HCT116 (cell line): ENCODE data around the gene ACKR4. TPM values are rescaled to one million over a fixed set of nuclear protein-coding genes. Genes with fewer than 3 reads are reported as not detected.

Experiments used
- ATAC-seq: fragments of 200-7000 bp; cut with Tn5 transposase; 2 replicates; pipeline ENCODE4 v1.9.1; 2020; ENCODE audit warnings: mild to moderate bottlenecking, moderate library complexity
- BruUV-seq: library from RNA; stranded (reverse); fragments of 400-500 nt; replicated peaks from 2 replicates; lab custom pipeline; 2021; lab: Mats Ljungman, UMichigan
- CTCF ChIA-PET: fragments of 300-600 bp; sonication (Branson Sonifier 250); formaldehyde crosslinking; loops from one replicate; lab custom pipeline; 2021; ENCODE audit warnings: antibody characterized with exemption; lab: Charles Lee
- POLR2A ChIA-PET: fragments of 300-600, 350-600 bp; sonication (Branson Sonifier 250); formaldehyde crosslinking; loops from one replicate; lab custom pipeline; 2021; ENCODE audit warnings: antibody characterized with exemption; lab: Charles Lee
- RAD21 ChIA-PET, 2 experiments: fragments of 300-600 bp; sonication (Branson Sonifier 250); formaldehyde crosslinking; loops; one replicate each; lab custom pipeline; 2023; ENCODE audit warnings: low total read pairs in 2 of 2; ENCODE audit not compliant: uncharacterized antibody in 2 of 2, unreplicated experiment in 2 of 2, low non-redundant PET in 1 of 2; lab: Charles Lee
- DNase-seq: peaks from one replicate; pipeline ENCODE4 v3.0.0-alpha.2; 2010; ENCODE audit warnings: low read depth, low spot score
- H2AFZ ChIP-seq: fragments of 200-600 bp; shearing (Covaris generic), sonication (generic); 2 replicates; pipeline ENCODE4 v1.6.1; 2017; ENCODE audit warnings: low read depth, mixed run types, mixed read lengths, antibody characterized with exemption, low read length; ENCODE audit not compliant: poor library complexity, severe bottlenecking
- H3K27ac ChIP-seq: 2 replicates; pipeline ENCODE4 v1.5.1; 2012; ENCODE audit warnings: low read depth, low read length
- H3K27me3 ChIP-seq: fragments of 200-600 bp; sonication (generic); 2 replicates; pipeline ENCODE4 v1.6.1; 2016; ENCODE audit warnings: mixed run types, low read length, mixed read lengths; ENCODE audit not compliant: insufficient read depth
- H3K36me3 ChIP-seq, 2 experiments: fragments of 200-500 bp in 1 of 2; fragments of 200-600 bp in 1 of 2; sonication (Bioruptor generic) in 1 of 2; sonication (generic) in 1 of 2; 2 replicates each; pipeline versions ENCODE4 v1.5.1 to v1.6.1; 2014 to 2016; ENCODE audit warnings: low read length in 2 of 2, inconsistent platforms in 1 of 2, mixed read lengths in 1 of 2, mixed run types in 1 of 2; ENCODE audit not compliant: insufficient read depth in 2 of 2, control insufficient read depth in 1 of 2
- H3K4me1 ChIP-seq, 2 experiments: fragments of 200-600 bp in 1 of 2; sonication (generic) in 1 of 2; 2 replicates each; pipeline versions ENCODE4 v1.5.1 to v1.6.1; 2012 to 2017; ENCODE audit warnings: low read length in 2 of 2, inconsistent platforms in 1 of 2, mild to moderate bottlenecking in 1 of 2, mixed read lengths in 1 of 2, mixed run types in 1 of 2, moderate library complexity in 1 of 2; ENCODE audit not compliant: insufficient read depth in 2 of 2, control insufficient read depth in 1 of 2
- H3K4me2 ChIP-seq: fragments of 200-600 bp; sonication (generic); 2 replicates; pipeline ENCODE4 v1.6.1; 2017; ENCODE audit warnings: mixed run types, low read length, mixed read lengths
- H3K4me3 ChIP-seq, 2 experiments: fragments of 200-600 bp in 1 of 2; sonication (generic) in 1 of 2; replicated peaks in 1 of 2; 2 replicates each; pipeline ENCODE4 v1.5.1; 2011 to 2016; ENCODE audit warnings: low read length in 2 of 2, control low read depth in 1 of 2, low read depth in 1 of 2, mild to moderate bottlenecking in 1 of 2, mixed read lengths in 1 of 2, mixed run types in 1 of 2
- H3K79me2 ChIP-seq: fragments of 200-600 bp; sonication (generic); 2 replicates; pipeline ENCODE4 v1.6.1; 2017; ENCODE audit warnings: mild to moderate bottlenecking, mixed run types, low read length, moderate library complexity, mixed read lengths; ENCODE audit not compliant: insufficient read depth
- H3K9ac ChIP-seq: fragments of 200-600 bp; sonication (generic); 2 replicates; pipeline ENCODE4 v1.6.1; 2016; ENCODE audit warnings: low read length, mixed read lengths
- H3K9me2 ChIP-seq: fragments of 200-600 bp; sonication (generic), shearing (Covaris generic); 2 replicates; pipeline ENCODE4 v1.6.1; 2017; ENCODE audit warnings: mixed run types, mild to moderate bottlenecking, moderate library complexity; ENCODE audit not compliant: insufficient read depth
- H3K9me3 ChIP-seq, 2 experiments: fragments of 200-500 bp in 1 of 2; fragments of 200-600 bp in 1 of 2; sonication (Bioruptor generic) in 1 of 2; sonication (generic) in 1 of 2; 2 replicates each; pipeline ENCODE4 v1.6.1; 2014 to 2017; ENCODE audit warnings: low read length in 2 of 2, mixed read lengths in 2 of 2, inconsistent platforms in 1 of 2, low read depth in 1 of 2, mild to moderate bottlenecking in 1 of 2, mixed run types in 1 of 2, moderate library complexity in 1 of 2; ENCODE audit not compliant: control insufficient read depth in 1 of 2, insufficient read depth in 1 of 2
- H4K20me1 ChIP-seq: fragments of 200-600 bp; sonication (generic), shearing (Covaris generic); 2 replicates; pipeline ENCODE4 v1.6.1; 2017; ENCODE audit warnings: mixed run types, mild to moderate bottlenecking, moderate library complexity; ENCODE audit not compliant: insufficient read depth
- CBX3 ChIP-seq: IDR thresholded peaks from 2 replicates; pipeline ENCODE4 v1.6.1; 2012; ENCODE audit warnings: low read depth
- EGR1 ChIP-seq: IDR thresholded peaks from 2 replicates; pipeline ENCODE4 v1.6.1; 2012; ENCODE audit warnings: low read depth
- ELF1 ChIP-seq: IDR thresholded peaks from 2 replicates; pipeline ENCODE4 v1.6.1; 2012; ENCODE audit warnings: low read depth, borderline replicate concordance
- EZH2 ChIP-seq: fragments of 200-600 bp; sonication (generic); IDR thresholded peaks from 2 replicates; pipeline ENCODE4 v1.6.1; 2017; ENCODE audit warnings: antibody characterized with exemption, mixed run types
- EZH2phosphoT487 ChIP-seq: fragments of 200-600 bp; IDR thresholded peaks from 2 replicates; pipeline ENCODE4 v1.6.1; 2018; ENCODE audit warnings: antibody characterized with exemption, borderline replicate concordance
- POLR2AphosphoS5 ChIP-seq: IDR thresholded peaks from 2 replicates; pipeline ENCODE4 v1.6.1; 2011; ENCODE audit warnings: mild to moderate bottlenecking, low read depth, low read length, moderate library complexity
- RAD21 ChIP-seq: IDR thresholded peaks from 2 replicates; pipeline ENCODE4 v1.6.1; 2012; ENCODE audit warnings: low read depth, mild to moderate bottlenecking
- SP1 ChIP-seq: IDR thresholded peaks from 2 replicates; pipeline ENCODE4 v1.6.1; 2012; ENCODE audit warnings: low read depth
- TCF7L2 ChIP-seq: IDR thresholded peaks from 2 replicates; pipeline ENCODE4 v1.7.0; 2011; ENCODE audit warnings: borderline replicate concordance, inconsistent platforms; ENCODE audit not compliant: insufficient read depth, insufficient read length; ENCODE audit errors: extremely low read depth
- YY1 ChIP-seq: IDR thresholded peaks from 2 replicates; pipeline ENCODE4 v1.6.1; 2011; ENCODE audit warnings: low read length, low read depth, moderate library complexity, mild to moderate bottlenecking; ENCODE audit not compliant: insufficient replicate concordance; ENCODE audit errors: extremely low read depth
- ZNF274 ChIP-seq: fragments of 200-500 bp; sonication (Bioruptor generic); IDR thresholded peaks from 2 replicates; pipeline ENCODE4 v1.6.1; 2014; ENCODE audit warnings: mild to moderate bottlenecking, low read depth, low read length, inconsistent platforms
- intact Hi-C: fragments of 100-400 bp; cut with micrococcal nuclease; formaldehyde crosslinking; loops from 2 replicates; pipeline ENCODE4 v1.10.0; 2022
- total RNA-seq: library from RNA; stranded (reverse); gene quantifications from one replicate; pipeline ENCODE4 v1.2.1, GENCODE V29; 2021; ENCODE audit not compliant: unreplicated experiment
- TF ChIP-seq, protein P1 (sequence below): IDR thresholded peaks from 2 replicates; pipeline ENCODE4 v1.6.1; 2012
- TF ChIP-seq, protein P2 (sequence below): IDR thresholded peaks from 2 replicates; pipeline ENCODE4 v1.6.1; 2012
- TF ChIP-seq, protein P3 (sequence below), 3 experiments: fragments of 200-600 bp in 1 of 3; sonication (generic) in 1 of 3; IDR thresholded peaks in 2 of 3; conservative IDR thresholded peaks in 1 of 3; 2 replicates each; pipeline ENCODE4 v1.5.1; 2012 to 2017; ENCODE audit warnings: low read depth in 2 of 3, low read length in 2 of 3, antibody characterized with exemption in 1 of 3, borderline replicate concordance in 1 of 3, control low read depth in 1 of 3, mild to moderate bottlenecking in 1 of 3, mixed read lengths in 1 of 3, mixed run types in 1 of 3, moderate library complexity in 1 of 3; ENCODE audit not compliant: insufficient read depth in 1 of 3
- TF ChIP-seq, protein P4 (sequence below): IDR thresholded peaks from 2 replicates; pipeline ENCODE4 v1.6.1; 2011; ENCODE audit warnings: mild to moderate bottlenecking, low read length, moderate library complexity; ENCODE audit not compliant: insufficient replicate concordance; ENCODE audit errors: extremely low read depth

Gene ACKR4
- total RNA-seq, 1 experiment from 2014 or later: 0.12 TPM

DNA sequence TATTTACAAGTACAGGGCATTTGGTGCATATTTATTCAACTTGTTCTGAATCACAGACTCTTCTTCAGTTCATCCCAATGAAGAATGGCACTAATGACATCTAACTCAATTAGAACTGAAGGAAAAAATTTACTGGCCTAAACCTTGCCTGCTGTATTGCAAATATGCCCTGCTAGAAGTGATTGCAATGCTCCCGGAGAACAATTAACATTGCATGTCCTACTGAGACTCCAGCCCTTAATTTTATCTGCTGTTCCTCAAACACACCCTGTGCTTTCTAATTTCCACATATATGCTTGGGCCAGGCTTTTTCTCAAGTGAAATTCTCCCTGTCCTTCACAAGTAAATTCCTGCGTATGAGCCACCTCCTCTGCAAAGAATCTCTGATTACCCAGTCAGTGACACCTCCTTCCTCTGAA, 8.3 kb downstream of the ACKR4 start:
- Histone ChIP-seq H4K20me1 (no peaks in the 10 kb centered on the region), H3K27me3 (no peaks in the 10 kb centered on the region), H3K9ac (no peak overlapping the region), H3K27ac (no peak overlapping the region), H3K9me2 (no peaks in the 10 kb centered on the region), H3K4me1 (no peaks in the 10 kb centered on the region), H2AFZ (no peak overlapping the region), H3K79me2 (no peaks in the 10 kb centered on the region), H3K4me3 (no peak overlapping the region), H3K4me2 (no peak overlapping the region), H3K9me3 (no peaks in the 10 kb centered on the region), H3K36me3 (no peaks in the 10 kb centered on the region)
- TF ChIP-seq TCF7L2: no peak
- no peak for TF ChIP-seq EZH2phosphoT487
- TF ChIP-seq, protein P1, sequence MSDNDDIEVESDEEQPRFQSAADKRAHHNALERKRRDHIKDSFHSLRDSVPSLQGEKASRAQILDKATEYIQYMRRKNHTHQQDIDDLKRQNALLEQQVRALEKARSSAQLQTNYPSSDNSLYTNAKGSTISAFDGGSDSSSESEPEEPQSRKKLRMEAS: no peak
- no peak for TF ChIP-seq POLR2AphosphoS5
- TF ChIP-seq, protein P2, sequence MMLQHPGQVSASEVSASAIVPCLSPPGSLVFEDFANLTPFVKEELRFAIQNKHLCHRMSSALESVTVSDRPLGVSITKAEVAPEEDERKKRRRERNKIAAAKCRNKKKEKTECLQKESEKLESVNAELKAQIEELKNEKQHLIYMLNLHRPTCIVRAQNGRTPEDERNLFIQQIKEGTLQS: no peak
- no peak for TF ChIP-seq CBX3
- no peak for TF ChIP-seq SP1
- no peak for TF ChIP-seq EZH2
- no peak for TF ChIP-seq EGR1
- no peak for TF ChIP-seq ZNF274
- TF ChIP-seq, protein P3, sequence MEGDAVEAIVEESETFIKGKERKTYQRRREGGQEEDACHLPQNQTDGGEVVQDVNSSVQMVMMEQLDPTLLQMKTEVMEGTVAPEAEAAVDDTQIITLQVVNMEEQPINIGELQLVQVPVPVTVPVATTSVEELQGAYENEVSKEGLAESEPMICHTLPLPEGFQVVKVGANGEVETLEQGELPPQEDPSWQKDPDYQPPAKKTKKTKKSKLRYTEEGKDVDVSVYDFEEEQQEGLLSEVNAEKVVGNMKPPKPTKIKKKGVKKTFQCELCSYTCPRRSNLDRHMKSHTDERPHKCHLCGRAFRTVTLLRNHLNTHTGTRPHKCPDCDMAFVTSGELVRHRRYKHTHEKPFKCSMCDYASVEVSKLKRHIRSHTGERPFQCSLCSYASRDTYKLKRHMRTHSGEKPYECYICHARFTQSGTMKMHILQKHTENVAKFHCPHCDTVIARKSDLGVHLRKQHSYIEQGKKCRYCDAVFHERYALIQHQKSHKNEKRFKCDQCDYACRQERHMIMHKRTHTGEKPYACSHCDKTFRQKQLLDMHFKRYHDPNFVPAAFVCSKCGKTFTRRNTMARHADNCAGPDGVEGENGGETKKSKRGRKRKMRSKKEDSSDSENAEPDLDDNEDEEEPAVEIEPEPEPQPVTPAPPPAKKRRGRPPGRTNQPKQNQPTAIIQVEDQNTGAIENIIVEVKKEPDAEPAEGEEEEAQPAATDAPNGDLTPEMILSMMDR (IDR thresholded peaks at IDR 0.05 in 2 of 3, conservative IDR thresholded peaks at IDR 0.05 in 1 of 3; ENCODE audit: borderline replicate concordance in 1 of 3, insufficient read depth in 1 of 3, low read depth in 2 of 3, low read length in 2 of 3): no peak
- no peak for TF ChIP-seq ELF1
- TF ChIP-seq, protein P4, sequence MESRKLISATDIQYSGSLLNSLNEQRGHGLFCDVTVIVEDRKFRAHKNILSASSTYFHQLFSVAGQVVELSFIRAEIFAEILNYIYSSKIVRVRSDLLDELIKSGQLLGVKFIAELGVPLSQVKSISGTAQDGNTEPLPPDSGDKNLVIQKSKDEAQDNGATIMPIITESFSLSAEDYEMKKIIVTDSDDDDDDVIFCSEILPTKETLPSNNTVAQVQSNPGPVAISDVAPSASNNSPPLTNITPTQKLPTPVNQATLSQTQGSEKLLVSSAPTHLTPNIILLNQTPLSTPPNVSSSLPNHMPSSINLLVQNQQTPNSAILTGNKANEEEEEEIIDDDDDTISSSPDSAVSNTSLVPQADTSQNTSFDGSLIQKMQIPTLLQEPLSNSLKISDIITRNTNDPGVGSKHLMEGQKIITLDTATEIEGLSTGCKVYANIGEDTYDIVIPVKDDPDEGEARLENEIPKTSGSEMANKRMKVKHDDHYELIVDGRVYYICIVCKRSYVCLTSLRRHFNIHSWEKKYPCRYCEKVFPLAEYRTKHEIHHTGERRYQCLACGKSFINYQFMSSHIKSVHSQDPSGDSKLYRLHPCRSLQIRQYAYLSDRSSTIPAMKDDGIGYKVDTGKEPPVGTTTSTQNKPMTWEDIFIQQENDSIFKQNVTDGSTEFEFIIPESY: no peak
- no peak for TF ChIP-seq YY1
- no peak for TF ChIP-seq RAD21
- ATAC-seq: no peak
- RAD21 ChIA-PET: no interaction called here
- POLR2A ChIA-PET: no interaction called here
- CTCF ChIA-PET: no interaction called here
- DNase-seq: no peak
- intact Hi-C loops: no loop called here
- no TSS peak for BruUV-seq
